SK-N-SH (cell line): Measurements from ENCODE around the gene MOGAT3. TPM values are rescaled to one million over a fixed set of nuclear protein-coding genes. Genes with fewer than 3 reads are reported as not detected.
"Not testable (repeated sequence)": the region's sequence is repeated elsewhere in the genome, so short reads cannot be mapped to it uniquely, and the experiment has no call there.

Source experiments
- CTCF ChIA-PET: fragments of 300-600, 350-600 bp; formaldehyde crosslinking; extraction: SDS; loops from one replicate; lab custom pipeline; 2021; lab: Yijun Ruan, JAX
- POLR2A ChIA-PET: fragments of 350-600 bp; sonication (Branson Sonifier 250); formaldehyde crosslinking; extraction: SDS; loops from one replicate; lab custom pipeline; 2020; ENCODE audit warnings: antibody characterized with exemption, inconsistent platforms; lab: Yijun Ruan, JAX
- DNase-seq: peaks from one replicate; pipeline ENCODE4 v3.0.0; 2012
- H2AFZ ChIP-seq: fragments of 200-600 bp; sonication (generic); 2 replicates; pipeline ENCODE4 v1.8.1; 2016; ENCODE audit warnings: antibody characterized with exemption, mild to moderate bottlenecking, low read depth
- H3F3A ChIP-seq: fragments of 200-600 bp; sonication (generic); replicated peaks from 2 replicates; pipeline ENCODE3; 2016; ENCODE audit warnings: antibody characterized with exemption, mild to moderate bottlenecking; ENCODE audit not compliant: insufficient read depth
- H3K27ac ChIP-seq, 2 experiments: fragments of 200-500 bp in 1 of 2; fragments of 200-600 bp in 1 of 2; sonication (Bioruptor generic) in 1 of 2; sonication (generic), shearing (Covaris generic) in 1 of 2; 2 replicates each; pipeline versions ENCODE4 v1.5.1 to v1.6.1; 2014 to 2016; ENCODE audit warnings: low read depth in 2 of 2, inconsistent platforms in 1 of 2, low read length in 1 of 2, mild to moderate bottlenecking in 1 of 2, mixed read lengths in 1 of 2
- H3K27me3 ChIP-seq: fragments of 200-600 bp; sonication (generic), shearing (Covaris generic); 2 replicates; pipeline ENCODE4 v1.6.1; 2016; ENCODE audit warnings: mixed run types; ENCODE audit not compliant: insufficient read depth
- H3K36me3 ChIP-seq, 2 experiments: fragments of 200-500 bp in 1 of 2; fragments of 200-600 bp in 1 of 2; sonication (Bioruptor generic) in 1 of 2; sonication (generic) in 1 of 2; replicated peaks in 1 of 2; 2 replicates each; pipeline versions ENCODE3 to v1.5.1; 2014 to 2016; ENCODE audit warnings: low read length in 1 of 2, mild to moderate bottlenecking in 1 of 2; ENCODE audit not compliant: insufficient read depth in 2 of 2, control insufficient read depth in 1 of 2
- H3K4me1 ChIP-seq, 2 experiments: fragments of 200-500 bp in 1 of 2; fragments of 200-600 bp in 1 of 2; sonication (Bioruptor generic) in 1 of 2; sonication (generic), shearing (Covaris generic) in 1 of 2; 2 replicates each; pipeline versions ENCODE4 v1.5.1 to v1.6.1; 2014 to 2016; ENCODE audit warnings: low read depth in 1 of 2, low read length in 1 of 2, mixed run types in 1 of 2; ENCODE audit not compliant: insufficient read depth in 2 of 2, control insufficient read depth in 1 of 2
- H3K4me2 ChIP-seq: fragments of 200-600 bp; sonication (generic), shearing (Covaris generic); 2 replicates; pipeline ENCODE4 v1.6.1; 2017; ENCODE audit warnings: mixed run types
- H3K4me3 ChIP-seq, 2 experiments: fragments of 200-500 bp in 1 of 2; fragments of 200-600 bp in 1 of 2; sonication (Bioruptor generic) in 1 of 2; sonication (generic), shearing (Covaris generic) in 1 of 2; 2 replicates each; pipeline versions ENCODE4 v1.5.1 to v1.8.1; 2014 to 2016; ENCODE audit warnings: low read depth in 2 of 2, inconsistent platforms in 1 of 2, low read length in 1 of 2, mild to moderate bottlenecking in 1 of 2, mixed read lengths in 1 of 2, moderate library complexity in 1 of 2
- H3K79me2 ChIP-seq: fragments of 200-600 bp; sonication (generic); 2 replicates; pipeline ENCODE4 v1.8.1; 2017; ENCODE audit warnings: mild to moderate bottlenecking; ENCODE audit not compliant: insufficient read depth
- H3K9ac ChIP-seq: fragments of 200-600 bp; sonication (generic); 2 replicates; pipeline ENCODE4 v1.6.1; 2017; ENCODE audit warnings: mixed run types
- H3K9me2 ChIP-seq: fragments of 200-600 bp; sonication (generic); 2 replicates; pipeline ENCODE4 v1.6.1; 2017; ENCODE audit warnings: mixed run types
- H3K9me3 ChIP-seq: fragments of 200-600 bp; sonication (generic); 2 replicates; pipeline ENCODE4 v1.6.1; 2017; ENCODE audit warnings: mixed run types, mild to moderate bottlenecking, moderate library complexity
- H4K20me1 ChIP-seq: fragments of 200-600 bp; sonication (generic); 2 replicates; pipeline ENCODE4 v1.6.1; 2017; ENCODE audit warnings: mild to moderate bottlenecking, mixed run types; ENCODE audit not compliant: insufficient read depth
- EP300 ChIP-seq, 2 experiments: IDR thresholded peaks; 2 replicates each; pipeline versions ENCODE4 v1.4.0 to v1.6.1; 2012; ENCODE audit warnings: borderline replicate concordance in 1 of 2, low read depth in 1 of 2, low read length in 1 of 2
- FOSL2 ChIP-seq: IDR thresholded peaks from 2 replicates; pipeline ENCODE4 v1.4.0; 2012; ENCODE audit warnings: low read depth, mild to moderate bottlenecking, moderate library complexity, borderline replicate concordance
- FOXM1 ChIP-seq: IDR thresholded peaks from 2 replicates; pipeline ENCODE4 v1.4.0; 2012; ENCODE audit warnings: low read depth, mild to moderate bottlenecking
- IRF3 ChIP-seq: fragments of 150-350 bp; IDR thresholded peaks from 2 replicates; pipeline ENCODE4 v1.6.1; 2016; ENCODE audit warnings: mild to moderate bottlenecking, low read depth, low read length
- JUND ChIP-seq: IDR thresholded peaks from 2 replicates; pipeline ENCODE4 v1.4.0; 2012
- MEF2A ChIP-seq: IDR thresholded peaks from 2 replicates; pipeline ENCODE4 v1.4.0; 2012; ENCODE audit warnings: low read depth, borderline replicate concordance
- NFIC ChIP-seq: IDR thresholded peaks from 2 replicates; pipeline ENCODE4 v1.4.0; 2012; ENCODE audit warnings: borderline replicate concordance
- PBX3 ChIP-seq: IDR thresholded peaks from 2 replicates; pipeline ENCODE4; 2012
- POLR2AphosphoS5 ChIP-seq: IDR thresholded peaks from 2 replicates; pipeline ENCODE4 v1.6.1; 2012; ENCODE audit warnings: low read depth, low read length
- RAD21 ChIP-seq: IDR thresholded peaks from 2 replicates; pipeline ENCODE4 v1.6.1; 2012; ENCODE audit warnings: mild to moderate bottlenecking, low read length
- RCOR1 ChIP-seq: fragments of 150-350 bp; IDR thresholded peaks from 2 replicates; pipeline ENCODE4 v1.6.1; 2017; ENCODE audit warnings: antibody characterized with exemption, low read length
- RXRA ChIP-seq: IDR thresholded peaks from 2 replicates; pipeline ENCODE4 v1.4.0; 2012; ENCODE audit warnings: low read depth, mild to moderate bottlenecking, borderline replicate concordance
- SIN3A ChIP-seq: IDR thresholded peaks from 2 replicates; pipeline ENCODE4 v1.6.1; 2012; ENCODE audit warnings: low read depth, mild to moderate bottlenecking, low read length, moderate library complexity, borderline replicate concordance
- SMC3 ChIP-seq: IDR thresholded peaks from 2 replicates; pipeline ENCODE4 v1.6.1; 2012; ENCODE audit warnings: low read depth, low read length, improper control_type of control experiment
- TAF1 ChIP-seq: IDR thresholded peaks from 2 replicates; pipeline ENCODE4 v1.6.1; 2012; ENCODE audit warnings: low read depth, mild to moderate bottlenecking, low read length, moderate library complexity, borderline replicate concordance
- TCF12 ChIP-seq: IDR thresholded peaks from 2 replicates; pipeline ENCODE4 v1.4.0; 2012
- TEAD4 ChIP-seq: IDR thresholded peaks from 2 replicates; pipeline ENCODE4 v1.4.0; 2012; ENCODE audit warnings: mild to moderate bottlenecking, borderline replicate concordance; ENCODE audit not compliant: insufficient read depth
- YY1 ChIP-seq: IDR thresholded peaks from 2 replicates; pipeline ENCODE4 v1.4.0; 2012; ENCODE audit warnings: low read depth, mild to moderate bottlenecking
- WGBS: methylation state at CpG from one replicate; pipeline ENCODE4 v1.1.6; 2017; ENCODE audit warnings: low lambda C conversion rate; 5-methylcytosine and 5-hydroxymethylcytosine counted together
- polyA plus RNA-seq, 3 experiments: library from polyadenylated mRNA; depleted of rRNA; stranded (reverse); fragments of >200 nt; gene quantifications; 2 replicates each; pipeline ENCODE4 v1.2.3, GENCODE V29; 2012

The MOGAT3 gene
- polyA plus RNA-seq, 1 of the 3 experiments (the other 2 are of a cell fraction): not detected

DNA sequence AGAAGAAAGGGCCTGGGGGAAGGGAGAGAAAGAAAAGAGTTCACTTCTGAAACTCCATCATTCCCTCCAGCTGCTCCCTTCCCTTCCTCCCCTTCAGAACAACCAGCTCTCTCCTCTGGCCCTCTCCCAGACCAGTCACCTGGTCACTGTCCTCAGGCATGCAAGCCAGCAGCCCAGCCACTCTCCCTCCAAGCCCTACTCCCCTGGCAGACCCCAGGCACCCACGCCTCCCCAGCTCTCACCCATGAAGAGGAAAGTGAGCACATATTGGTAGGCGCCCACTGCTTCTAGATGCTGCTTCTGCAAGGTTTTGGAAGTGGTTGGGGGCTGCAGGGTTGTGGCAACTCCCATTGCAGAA is 353 bp downstream of the MOGAT3 start:
- Histone ChIP-seq H3K27ac (no peak overlapping the region), H3K9me2 (no peaks in the 10 kb centered on the region), H3K9ac (no peak overlapping the region), H2AFZ (no peak overlapping the region), H3K4me2 (no peak overlapping the region), H4K20me1 (no peaks in the 10 kb centered on the region), H3K4me1 (no peaks in the 10 kb centered on the region), H3K27me3 (no peaks in the 10 kb centered on the region; the same call in 1 of the 2 replicates), H3K79me2 (no peaks in the 10 kb centered on the region), H3K9me3 (no peaks in the 10 kb centered on the region), H3K4me3 (no peak overlapping the region), H3F3A (no peaks in the 10 kb centered on the region), H3K36me3 (no peaks in the 10 kb centered on the region)
- DNase-seq: peak; percentile 46
- TF ChIP-seq JUND: no peak
- no peak for TF ChIP-seq RXRA
- TF ChIP-seq SIN3A: no peak
- no peak for TF ChIP-seq YY1
- no peak for TF ChIP-seq TAF1
- TF ChIP-seq MEF2A: no peak
- TF ChIP-seq RCOR1: no peak
- no peak for TF ChIP-seq EP300 (IDR thresholded peaks at IDR 0.05; ENCODE audit: borderline replicate concordance in 1 of 2, low read depth in 1 of 2, low read length in 1 of 2)
- no peak for TF ChIP-seq FOXM1
- no peak for TF ChIP-seq RAD21
- no peak for TF ChIP-seq SMC3
- TF ChIP-seq POLR2AphosphoS5: no peak
- TF ChIP-seq TCF12: no peak
- POLR2A ChIA-PET: no interaction called here
- CTCF ChIA-PET: interaction anchor here (0.8 to 1.8 kb wide), 7 partner anchors 8 to 123 kb away, joined by 3 to 12 read pairs (median 5); partner anchors contain the start of genes PLOD3 and ZNHIT1
- 66% methylated on average over 2 of the region's 2 CpGs for WGBS

- WGBS: 82% methylated on average over 10 of the region's 10 CpGs
- H3K9ac ChIP-seq, H3K9me2 ChIP-seq, H3K27me3 ChIP-seq, H3K4me1 ChIP-seq, H2AFZ ChIP-seq, H3F3A ChIP-seq, H3K4me2 ChIP-seq, H3K9me3 ChIP-seq, DNase-seq, H3K4me3 ChIP-seq, H4K20me1 ChIP-seq, H3K27ac ChIP-seq, H3K79me2 ChIP-seq, H3K36me3 ChIP-seq: not testable (repeated sequence)
- ChIA-PET CTCF (interaction anchor here (0.9 to 1.8 kb wide), 6 partner anchors 7 to 105 kb away, joined by 3 to 13 read pairs (median 7); no protein-coding TSS in a partner anchor), POLR2A (interaction anchor here (1.7 kb wide), 1 partner anchor 18 kb away, joined by 5 read pairs; the partner anchor contains the start of genes PLOD3 and ZNHIT1)
Measured at GRCh38 chr7:101199522-101199921, 1.3 kb downstream of the MOGAT3 start.

DNA sequence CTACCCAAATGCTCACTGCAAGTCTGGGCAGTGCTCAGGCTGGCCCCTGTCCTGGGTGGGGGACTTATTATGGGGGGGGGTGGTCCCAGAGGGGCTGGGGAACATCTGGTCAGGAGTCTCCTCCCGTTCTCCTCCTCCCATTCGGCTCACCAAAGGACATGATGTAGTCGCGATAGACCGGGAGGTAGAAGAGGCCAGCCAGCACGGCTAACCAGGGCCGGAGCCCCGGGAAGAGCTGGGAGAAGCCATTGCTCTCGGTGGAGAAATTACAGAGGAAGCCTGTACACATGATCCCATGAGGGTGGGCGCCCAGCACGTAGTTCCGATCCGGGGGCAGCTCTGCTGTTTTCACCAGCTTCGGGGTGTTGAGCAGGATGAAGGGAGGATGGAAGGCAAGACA is 2.4 kb downstream of the MOGAT3 start:
- Histone ChIP-seq H3K9me2 (no peaks in the 10 kb centered on the region), H3K4me1 (no peaks in the 10 kb centered on the region), H3K27me3 (no peaks in the 10 kb centered on the region; the same call in 1 of the 2 replicates), H3K27ac (no peak overlapping the region), H4K20me1 (no peaks in the 10 kb centered on the region), H2AFZ (no peak overlapping the region), H3K9me3 (no peaks in the 10 kb centered on the region), H3K36me3 (no peaks in the 10 kb centered on the region), H3K9ac (no peak overlapping the region), H3K4me2 (no peak overlapping the region), H3F3A (no peaks in the 10 kb centered on the region), H3K79me2 (no peaks in the 10 kb centered on the region), H3K4me3 (no peak overlapping the region)
- CTCF ChIA-PET: interaction anchor here (0.9 to 1.8 kb wide), 3 partner anchors 20 to 104 kb away, joined by 3 to 13 read pairs (median 3); partner anchors contain the start of gene ZNHIT1
- WGBS: 90% methylated on average over 14 of the region's 14 CpGs
- DNase-seq: no peak
- POLR2A ChIA-PET: interaction anchor here (0.6 to 1.7 kb wide), 2 partner anchors 19 to 43 kb away, joined by 5 read pairs; partner anchors contain the start of genes PLOD3 and ZNHIT1
- TF ChIP-seq FOSL2 (no peak), RCOR1 (no peak), PBX3 (no peak), NFIC (no peak), JUND (no peak), EP300 (IDR thresholded peaks at IDR 0.05; ENCODE audit: borderline replicate concordance in 1 of 2, low read depth in 1 of 2, low read length in 1 of 2) (no peak), IRF3 (no peak), TEAD4 (no peak)
